HEK293 (cell line): Measurements from ENCODE around the gene CLEC4G.
A peak's percentile ranks its signal among the peaks of the same experiment; 100 is the strongest.

Source experiments
- CTCF ChIA-PET: fragments of 350-600 bp; formaldehyde crosslinking; extraction: SDS; loops from one replicate; lab custom pipeline; 2021; ENCODE audit warnings: antibody characterized with exemption; lab: Yijun Ruan, JAX
- POLR2A ChIA-PET: fragments of 300-600 bp; formaldehyde crosslinking; extraction: SDS; loops from one replicate; lab custom pipeline; 2020; ENCODE audit warnings: antibody characterized with exemption, inconsistent platforms; lab: Yijun Ruan, JAX
- H3K27ac ChIP-seq: fragments of 200-500 bp; sonication (Bioruptor generic); 2 replicates; pipeline ENCODE4 v1.5.1; 2014; ENCODE audit warnings: low read depth, low read length, control low read depth, inconsistent platforms; ENCODE audit errors: extremely low read depth
- H3K36me3 ChIP-seq, 2 experiments: fragments of 200-500 bp in 1 of 2; sonication (Bioruptor generic) in 1 of 2; 1 replicate in 1 of 2; 2 replicates in 1 of 2; pipeline ENCODE4 v1.5.1; 2014 to 2017; ENCODE audit warnings: inconsistent platforms in 2 of 2, low read length in 2 of 2; ENCODE audit not compliant: control insufficient read depth in 2 of 2, insufficient read depth in 1 of 2
- H3K4me1 ChIP-seq: fragments of 200-500 bp; sonication (Bioruptor generic); 2 replicates; pipeline ENCODE4 v1.5.1; 2014; ENCODE audit warnings: mild to moderate bottlenecking, low read length, inconsistent platforms; ENCODE audit not compliant: control insufficient read depth, insufficient read depth
- H3K4me3 ChIP-seq: 2 replicates; pipeline ENCODE4 v1.5.1; 2011; ENCODE audit warnings: low read depth, mild to moderate bottlenecking, control low read depth, low read length, moderate library complexity
- H3K9me3 ChIP-seq: fragments of 200-500 bp; sonication (Bioruptor generic); 2 replicates; pipeline ENCODE4 v1.5.1; 2014; ENCODE audit warnings: low read depth, low read length, inconsistent platforms; ENCODE audit not compliant: control insufficient read depth, insufficient read depth
- GFI1B ChIP-seq: fragments of 450-650 bp; formaldehyde crosslinking; IDR thresholded peaks from 2 replicates; pipeline ENCODE4 v1.5.1; 2016; ENCODE audit warnings: missing biosample characterization, missing genetic modification characterization
- HOXA7 ChIP-seq: sonication (generic); formaldehyde crosslinking; IDR thresholded peaks from 2 replicates; pipeline ENCODE4 v1.8.1; 2022; ENCODE audit warnings: missing genetic modification reagents, borderline replicate concordance
- HOXC10 ChIP-seq: sonication (generic); formaldehyde crosslinking; IDR thresholded peaks from 2 replicates; pipeline ENCODE4 v1.8.1; 2023; ENCODE audit warnings: mild to moderate bottlenecking, missing genetic modification reagents
- SCRT2 ChIP-seq: fragments of 450-650 bp; formaldehyde crosslinking; IDR thresholded peaks from 2 replicates; pipeline ENCODE4 v1.5.1; 2016; ENCODE audit warnings: missing biosample characterization, missing genetic modification characterization
- TCF7L2 ChIP-seq: IDR thresholded peaks from 2 replicates; pipeline ENCODE4 v1.6.1; 2011; ENCODE audit warnings: low read depth, mild to moderate bottlenecking, inconsistent platforms, low read length, moderate library complexity, borderline replicate concordance
- WT1 ChIP-seq: fragments of 450-650 bp; formaldehyde crosslinking; IDR thresholded peaks from 2 replicates; pipeline ENCODE4 v1.5.1; 2016; ENCODE audit warnings: missing biosample characterization, missing genetic modification characterization
- ZNF10 ChIP-seq: fragments of 450-650 bp; formaldehyde crosslinking; IDR thresholded peaks from 2 replicates; pipeline ENCODE4 v1.5.1; 2017; ENCODE audit warnings: missing biosample characterization, missing genetic modification characterization
- ZNF16 ChIP-seq: fragments of 450-650 bp; formaldehyde crosslinking; IDR thresholded peaks from 2 replicates; pipeline ENCODE4 v1.5.1; 2016; ENCODE audit warnings: low read depth, missing biosample characterization, missing genetic modification characterization
- ZNF202 ChIP-seq: fragments of 450-650 bp; formaldehyde crosslinking; IDR thresholded peaks from 2 replicates; pipeline ENCODE4 v1.5.1; 2016; ENCODE audit warnings: missing biosample characterization, missing genetic modification characterization, borderline replicate concordance
- ZNF394 ChIP-seq: fragments of 450-650 bp; formaldehyde crosslinking; IDR thresholded peaks from 2 replicates; pipeline ENCODE4 v1.5.1; 2016; ENCODE audit warnings: missing biosample characterization, missing genetic modification characterization, mild to moderate bottlenecking, moderate library complexity, borderline replicate concordance
- ZNF404 ChIP-seq: fragments of 450-650 bp; formaldehyde crosslinking; IDR thresholded peaks from 2 replicates; pipeline ENCODE4 v1.5.1; 2017; ENCODE audit warnings: missing biosample characterization, missing genetic modification characterization
- ZNF514 ChIP-seq: fragments of 450-650 bp; formaldehyde crosslinking; IDR thresholded peaks from 2 replicates; pipeline ENCODE4 v1.5.1; 2016; ENCODE audit warnings: missing biosample characterization, missing genetic modification characterization
- ZNF529 ChIP-seq: fragments of 450-650 bp; formaldehyde crosslinking; IDR thresholded peaks from 2 replicates; pipeline ENCODE4 v1.5.1; 2017; ENCODE audit warnings: missing genetic modification characterization, missing biosample characterization; ENCODE audit not compliant: insufficient replicate concordance
- ZNF560 ChIP-seq: fragments of 450-650 bp; formaldehyde crosslinking; IDR thresholded peaks from 2 replicates; pipeline ENCODE4 v1.5.1; 2017; ENCODE audit warnings: missing biosample characterization, missing genetic modification characterization, borderline replicate concordance
- ZNF571 ChIP-seq: fragments of 450-650 bp; formaldehyde crosslinking; IDR thresholded peaks from 2 replicates; pipeline ENCODE4 v1.5.0; 2017; ENCODE audit warnings: missing biosample characterization, missing genetic modification characterization
- ZNF626 ChIP-seq: fragments of 450-650 bp; sonication (Bioruptor Pico); formaldehyde crosslinking; IDR thresholded peaks from 2 replicates; pipeline ENCODE4 v1.5.1; 2018; ENCODE audit warnings: missing biosample characterization, missing genetic modification characterization, inconsistent platforms
- ZNF76 ChIP-seq: fragments of 450-650 bp; formaldehyde crosslinking; IDR thresholded peaks from 2 replicates; pipeline ENCODE4; 2016; ENCODE audit warnings: low read depth, missing biosample characterization, missing genetic modification characterization, borderline replicate concordance
- TF ChIP-seq, protein P1 (sequence below): fragments of 450-650 bp; formaldehyde crosslinking; IDR thresholded peaks from 2 replicates; pipeline ENCODE4 v1.5.1; 2016; ENCODE audit warnings: missing biosample characterization, missing genetic modification characterization
- TF ChIP-seq, protein P2 (sequence below): fragments of 450-650 bp; formaldehyde crosslinking; IDR thresholded peaks from 2 replicates; pipeline ENCODE4 v1.5.1; 2016; ENCODE audit warnings: missing biosample characterization, missing genetic modification characterization

CLEC4G gene

DNA sequence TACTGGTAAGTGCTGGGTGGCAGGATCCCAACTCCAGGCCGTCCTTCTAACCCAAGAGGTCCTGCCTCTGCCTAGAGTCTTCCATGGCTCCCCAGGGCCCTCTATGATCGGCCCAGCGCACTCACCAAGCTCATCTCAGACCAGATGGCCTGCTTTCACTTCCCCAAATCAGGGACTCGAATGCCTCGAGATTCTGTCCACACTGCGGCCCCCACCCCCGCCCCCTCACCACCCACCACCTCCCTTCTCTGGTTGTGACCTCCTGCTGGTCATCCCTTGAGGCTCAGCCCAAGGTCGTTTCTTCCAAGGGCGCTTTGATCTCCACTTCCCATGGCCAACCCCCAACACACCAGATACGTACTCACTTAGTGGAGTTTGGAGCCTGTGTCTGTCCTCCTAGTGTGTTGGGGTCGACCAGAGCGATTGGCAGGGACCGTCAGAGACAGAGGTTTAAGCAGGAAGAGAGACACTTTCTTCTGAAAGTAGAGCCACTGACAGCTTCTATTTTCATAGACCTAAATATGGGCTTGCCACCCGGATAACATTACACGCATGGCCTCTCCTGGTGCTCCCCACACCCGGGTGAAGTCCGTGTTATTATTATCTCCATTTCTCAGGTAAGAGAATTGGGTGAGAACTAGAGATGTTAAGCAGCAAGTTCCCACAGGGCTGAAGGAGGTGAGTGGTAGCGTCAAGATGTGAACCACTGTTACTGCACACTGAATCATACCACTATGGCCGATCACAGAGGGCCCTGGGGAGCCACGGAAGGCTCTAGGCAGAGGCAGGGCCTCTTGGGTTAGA is 30.1 kb downstream of the CLEC4G start, which contains the start of gene FCER2:
FCER2 (minus strand) TSS at position 478 of the 804 bp plus-strand sequence. CDS start 2,371 bp downstream, outside the sequence.
- ChIA-PET POLR2A (no interaction called here), CTCF (no interaction called here)
- Histone ChIP-seq H3K4me1 (no peaks in the 10 kb centered on the region), H3K4me3 (no peak within 1 kb of the TSS), H3K36me3 (no peaks in the 10 kb centered on the region), H3K27ac (no peak within 1 kb of the TSS), H3K9me3 (no peaks in the 10 kb centered on the region)
- TF ChIP-seq ZNF76 (no peak), ZNF202 (tag by site-specific recombination) (no peak), ZNF514 (tag by site-specific recombination) (no peak), ZNF626 (tag by site-specific recombination) (no peak), TCF7L2 (no peak), ZNF16 (tag by site-specific recombination) (peak; percentile 65), ZNF394 (tag by site-specific recombination) (no peak), ZNF10 (tag by site-specific recombination) (no peak)
- TF ChIP-seq, protein P1, sequence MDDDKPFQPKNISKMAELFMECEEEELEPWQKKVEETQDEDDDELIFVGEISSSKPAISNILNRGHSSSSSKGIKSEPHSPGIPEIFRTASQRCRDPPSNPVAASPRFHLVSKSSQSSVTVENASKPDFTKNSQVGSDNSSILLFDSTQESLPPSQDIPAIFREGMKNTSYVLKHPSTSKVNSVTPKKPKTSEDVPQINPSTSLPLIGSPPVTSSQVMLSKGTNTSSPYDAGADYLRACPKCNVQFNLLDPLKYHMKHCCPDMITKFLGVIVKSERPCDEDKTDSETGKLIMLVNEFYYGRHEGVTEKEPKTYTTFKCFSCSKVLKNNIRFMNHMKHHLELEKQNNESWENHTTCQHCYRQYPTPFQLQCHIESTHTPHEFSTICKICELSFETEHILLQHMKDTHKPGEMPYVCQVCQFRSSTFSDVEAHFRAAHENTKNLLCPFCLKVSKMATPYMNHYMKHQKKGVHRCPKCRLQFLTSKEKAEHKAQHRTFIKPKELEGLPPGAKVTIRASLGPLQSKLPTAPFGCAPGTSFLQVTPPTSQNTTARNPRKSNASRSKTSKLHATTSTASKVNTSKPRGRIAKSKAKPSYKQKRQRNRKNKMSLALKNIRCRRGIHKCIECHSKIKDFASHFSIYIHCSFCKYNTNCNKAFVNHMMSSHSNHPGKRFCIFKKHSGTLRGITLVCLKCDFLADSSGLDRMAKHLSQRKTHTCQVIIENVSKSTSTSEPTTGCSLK (tag by site-specific recombination) = no peak

DNA sequence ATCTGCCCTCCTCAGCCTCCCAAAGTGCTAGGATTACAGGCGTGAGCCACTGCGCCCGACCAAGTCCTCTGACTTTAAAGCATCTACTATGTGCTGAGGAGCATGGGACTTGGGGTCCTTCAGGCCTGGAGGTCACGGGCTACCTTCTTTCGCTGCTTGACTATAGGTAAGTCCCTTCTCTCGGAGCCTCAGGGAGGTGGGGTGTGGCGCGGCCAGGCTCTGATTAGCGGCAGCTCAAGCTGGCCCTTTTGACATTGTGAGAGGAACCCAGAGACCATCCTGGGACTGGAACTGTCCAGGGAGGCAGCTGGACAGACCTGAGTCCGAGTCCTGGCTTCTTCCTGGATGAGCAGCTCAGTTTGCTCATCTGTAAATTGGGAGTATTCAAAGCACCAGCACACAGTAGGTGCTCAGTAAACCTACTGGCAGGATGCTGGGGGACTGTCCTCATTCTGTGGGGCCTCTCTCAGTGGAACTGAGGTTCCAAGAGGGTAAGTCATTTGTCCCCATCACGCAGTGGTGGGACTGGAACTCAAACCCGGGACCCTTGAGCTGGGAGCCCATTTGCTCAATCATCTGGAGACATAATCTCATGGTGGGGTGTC is 30.8 kb downstream of the CLEC4G start:
- Histone ChIP-seq H3K4me3 (no peak overlapping the region), H3K9me3 (no peaks in the 10 kb centered on the region), H3K36me3 (no peaks in the 10 kb centered on the region), H3K27ac (no peak overlapping the region), H3K4me1 (no peaks in the 10 kb centered on the region)
- ChIA-PET POLR2A (no interaction called here), CTCF (no interaction called here)
- TF ChIP-seq WT1 (tag by site-specific recombination) = no peak
- TF ChIP-seq ZNF529 = no peak
- no peak for TF ChIP-seq HOXA7 (CRISPR knock-in tag)
- no peak for TF ChIP-seq SCRT2
- TF ChIP-seq GFI1B (tag by site-specific recombination) = no peak
- no peak for TF ChIP-seq ZNF560
- no peak for TF ChIP-seq HOXC10
- TF ChIP-seq ZNF571 (tag by site-specific recombination) = no peak
- no peak for TF ChIP-seq ZNF404
- TF ChIP-seq, protein P2, sequence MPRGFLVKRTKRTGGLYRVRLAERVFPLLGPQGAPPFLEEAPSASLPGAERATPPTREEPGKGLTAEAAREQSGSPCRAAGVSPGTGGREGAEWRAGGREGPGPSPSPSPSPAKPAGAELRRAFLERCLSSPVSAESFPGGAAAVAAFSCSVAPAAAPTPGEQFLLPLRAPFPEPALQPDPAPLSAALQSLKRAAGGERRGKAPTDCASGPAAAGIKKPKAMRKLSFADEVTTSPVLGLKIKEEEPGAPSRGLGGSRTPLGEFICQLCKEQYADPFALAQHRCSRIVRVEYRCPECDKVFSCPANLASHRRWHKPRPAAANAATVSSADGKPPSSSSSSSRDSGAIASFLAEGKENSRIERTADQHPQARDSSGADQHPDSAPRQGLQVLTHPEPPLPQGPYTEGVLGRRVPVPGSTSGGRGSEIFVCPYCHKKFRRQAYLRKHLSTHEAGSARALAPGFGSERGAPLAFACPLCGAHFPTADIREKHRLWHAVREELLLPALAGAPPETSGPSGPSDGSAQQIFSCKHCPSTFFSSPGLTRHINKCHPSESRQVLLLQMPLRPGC (tag by site-specific recombination) = no peak
